MM.1S (cell line): ENCODE measurements around the gene EMP3.

Experiments used
- EZH2 ChIP-seq: fragments of 300-600 bp; sonication (generic); optimal IDR thresholded peaks from 2 replicates; pipeline ENCODE3; 2017; ENCODE audit warnings: low read depth, mild to moderate bottlenecking, antibody characterized with exemption, low read length, mixed read lengths
- EZH2phosphoT487 ChIP-seq: fragments of 300-600 bp; sonication (generic); IDR thresholded peaks from 2 replicates; pipeline ENCODE4 v1.6.1; 2018; ENCODE audit warnings: antibody characterized with exemption, low read length
- TF ChIP-seq, protein P1 (sequence below): fragments of 300-600 bp; sonication (generic); IDR thresholded peaks from 2 replicates; pipeline ENCODE4 v1.5.1; 2016; ENCODE audit warnings: antibody characterized with exemption, low read length, mixed read lengths

DNA sequence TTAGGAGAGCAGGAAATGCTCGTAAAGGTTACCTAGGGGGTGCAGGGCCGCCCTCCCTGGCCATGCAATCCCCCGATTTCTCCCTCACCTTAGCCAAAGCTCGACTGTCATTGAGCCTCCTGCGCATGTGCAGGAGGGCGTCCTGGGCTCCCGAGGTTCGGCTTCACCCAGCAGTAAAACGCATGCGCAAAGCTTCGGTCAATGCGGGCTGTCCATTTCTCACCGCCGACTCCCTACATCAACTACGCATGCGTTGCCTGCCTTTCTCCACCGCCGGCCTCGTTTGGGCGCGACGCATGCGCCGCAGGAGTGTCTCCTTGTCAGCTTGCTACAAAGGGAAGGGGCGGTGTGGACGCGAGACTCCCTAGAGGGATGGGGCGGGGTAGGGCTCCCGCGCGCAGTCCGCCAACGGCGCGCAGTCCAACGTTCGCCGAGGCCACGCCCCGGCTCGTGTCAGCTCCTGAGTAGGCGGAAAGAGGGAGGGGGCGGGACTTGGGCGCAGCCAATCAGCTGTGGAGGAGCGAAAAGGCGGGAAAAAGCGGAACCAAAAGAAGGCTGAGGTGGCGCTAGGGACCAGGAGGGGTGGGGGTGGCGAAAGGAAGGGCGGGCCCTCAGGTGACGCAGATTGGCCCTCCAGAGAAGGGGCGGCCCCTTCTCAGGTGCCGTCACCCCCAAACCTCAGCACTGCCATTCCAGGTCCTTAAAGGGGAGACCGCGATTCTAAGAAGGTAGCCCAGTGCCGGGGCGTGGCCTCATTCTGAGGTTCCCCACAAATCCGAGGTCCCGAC, 38.7 kb downstream of the EMP3 start, which contains the start of the genes SYNGR4 and TMEM143:
- TF ChIP-seq, protein P1, sequence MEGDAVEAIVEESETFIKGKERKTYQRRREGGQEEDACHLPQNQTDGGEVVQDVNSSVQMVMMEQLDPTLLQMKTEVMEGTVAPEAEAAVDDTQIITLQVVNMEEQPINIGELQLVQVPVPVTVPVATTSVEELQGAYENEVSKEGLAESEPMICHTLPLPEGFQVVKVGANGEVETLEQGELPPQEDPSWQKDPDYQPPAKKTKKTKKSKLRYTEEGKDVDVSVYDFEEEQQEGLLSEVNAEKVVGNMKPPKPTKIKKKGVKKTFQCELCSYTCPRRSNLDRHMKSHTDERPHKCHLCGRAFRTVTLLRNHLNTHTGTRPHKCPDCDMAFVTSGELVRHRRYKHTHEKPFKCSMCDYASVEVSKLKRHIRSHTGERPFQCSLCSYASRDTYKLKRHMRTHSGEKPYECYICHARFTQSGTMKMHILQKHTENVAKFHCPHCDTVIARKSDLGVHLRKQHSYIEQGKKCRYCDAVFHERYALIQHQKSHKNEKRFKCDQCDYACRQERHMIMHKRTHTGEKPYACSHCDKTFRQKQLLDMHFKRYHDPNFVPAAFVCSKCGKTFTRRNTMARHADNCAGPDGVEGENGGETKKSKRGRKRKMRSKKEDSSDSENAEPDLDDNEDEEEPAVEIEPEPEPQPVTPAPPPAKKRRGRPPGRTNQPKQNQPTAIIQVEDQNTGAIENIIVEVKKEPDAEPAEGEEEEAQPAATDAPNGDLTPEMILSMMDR, result no peak
- no peak for TF ChIP-seq EZH2
- TF ChIP-seq EZH2phosphoT487, result no peak
